H9 (cell line): ENCODE results near the gene ANKRD16. TPM values are rescaled to one million over a fixed set of nuclear protein-coding genes. Genes with fewer than 3 reads are reported as not detected.
"Not testable (repeated sequence)": the region's sequence is repeated elsewhere in the genome, so short reads cannot be mapped to it uniquely, and the experiment has no call there.

Experiments used
- DNase-seq: peaks from one replicate; pipeline ENCODE4 v3.0.0-alpha.2; 2017
- H2AFZ ChIP-seq: one replicate; pipeline ENCODE4 v1.6.1; 2013; ENCODE audit warnings: mild to moderate bottlenecking, low read length, control low read depth, moderate library complexity
- H2AK5ac ChIP-seq: 2 replicates; pipeline ENCODE4 v1.6.1; 2013; ENCODE audit warnings: low read length, control low read depth, mixed read lengths; ENCODE audit not compliant: insufficient read length
- H2BK120ac ChIP-seq: one replicate; pipeline ENCODE4 v1.6.1; 2013; ENCODE audit warnings: low read depth, mild to moderate bottlenecking, low read length, control low read depth, inconsistent platforms; ENCODE audit not compliant: poor library complexity, severe bottlenecking
- H2BK12ac ChIP-seq: 2 replicates; pipeline ENCODE4 v1.6.1; 2013; ENCODE audit warnings: low read length, control low read depth, mixed read lengths, low read depth; ENCODE audit not compliant: insufficient read length
- H2BK15ac ChIP-seq: 2 replicates; pipeline ENCODE4 v1.6.1; 2013; ENCODE audit warnings: low read depth, low read length, control low read depth
- H2BK20ac ChIP-seq: one replicate; pipeline ENCODE4 v1.6.1; 2013; ENCODE audit warnings: low read depth, mild to moderate bottlenecking, low read length, control low read depth, inconsistent platforms; ENCODE audit not compliant: poor library complexity, severe bottlenecking
- H2BK5ac ChIP-seq: 2 replicates; pipeline ENCODE4 v1.6.1; 2013; ENCODE audit warnings: low read length, control low read depth, mixed read lengths; ENCODE audit not compliant: insufficient read length
- H3K14ac ChIP-seq: 2 replicates; pipeline ENCODE4 v1.6.1; 2013; ENCODE audit warnings: low read length, control low read depth; ENCODE audit not compliant: insufficient read depth
- H3K18ac ChIP-seq: 2 replicates; pipeline ENCODE4 v1.6.1; 2013; ENCODE audit warnings: low read depth, mild to moderate bottlenecking, mixed read lengths, low read length, control low read depth; ENCODE audit not compliant: insufficient read length
- H3K23ac ChIP-seq: 2 replicates; pipeline ENCODE4 v1.6.1; 2013; ENCODE audit warnings: low read length, control low read depth, mixed read lengths, low read depth; ENCODE audit not compliant: insufficient read length
- H3K23me2 ChIP-seq: 2 replicates; pipeline ENCODE4 v1.6.1; 2013; ENCODE audit warnings: low read depth, mild to moderate bottlenecking, mixed read lengths, low read length, control low read depth; ENCODE audit not compliant: insufficient read length, poor library complexity, severe bottlenecking
- H3K27ac ChIP-seq: 2 replicates; pipeline ENCODE4 v1.5.1; 2013; ENCODE audit warnings: low read length, control low read depth, mixed read lengths, low read depth; ENCODE audit not compliant: insufficient read length
- H3K27me3 ChIP-seq: 2 replicates; pipeline ENCODE4 v1.6.1; 2013; ENCODE audit warnings: low read length, control low read depth, inconsistent platforms; ENCODE audit not compliant: insufficient read depth
- H3K4ac ChIP-seq: 2 replicates; pipeline ENCODE4 v1.6.1; 2013; ENCODE audit warnings: low read depth, mild to moderate bottlenecking, control low read depth, inconsistent platforms, low read length, moderate library complexity
- H3K4me1 ChIP-seq: 2 replicates; pipeline ENCODE4 v1.6.1; 2013; ENCODE audit warnings: low read length, control low read depth, inconsistent platforms; ENCODE audit not compliant: insufficient read depth
- H3K4me2 ChIP-seq: 2 replicates; pipeline ENCODE4 v1.6.1; 2013; ENCODE audit warnings: low read length, control low read depth, mixed read lengths; ENCODE audit not compliant: insufficient read length, insufficient read depth
- H3K56ac ChIP-seq: 2 replicates; pipeline ENCODE4 v1.6.1; 2013; ENCODE audit warnings: low read depth, mild to moderate bottlenecking, mixed read lengths, low read length, control low read depth; ENCODE audit not compliant: insufficient read length
- H3K79me1 ChIP-seq: 2 replicates; pipeline ENCODE4 v1.6.1; 2013; ENCODE audit warnings: low read depth, mild to moderate bottlenecking, moderate library complexity, low read length, control low read depth, inconsistent platforms; ENCODE audit not compliant: insufficient read depth, poor library complexity, severe bottlenecking
- H3K79me2 ChIP-seq: 2 replicates; pipeline ENCODE4 v1.6.1; 2013; ENCODE audit warnings: low read length, control low read depth, inconsistent platforms; ENCODE audit not compliant: insufficient read depth
- H3K9ac ChIP-seq: 2 replicates; pipeline ENCODE4 v1.6.1; 2013; ENCODE audit warnings: low read length, control low read depth, mixed read lengths; ENCODE audit not compliant: insufficient read length; ENCODE audit errors: extremely low read depth
- H3K9me3 ChIP-seq: one replicate; pipeline ENCODE4 v1.6.1; 2013; ENCODE audit warnings: low read depth, low read length, inconsistent platforms; ENCODE audit not compliant: control insufficient read depth
- H3T11ph ChIP-seq: one replicate; pipeline ENCODE4 v1.6.1; 2013; ENCODE audit warnings: mild to moderate bottlenecking, low read length, control low read depth, inconsistent platforms
- H4K20me1 ChIP-seq: one replicate; pipeline ENCODE4 v1.6.1; 2013; ENCODE audit not compliant: control insufficient read depth, insufficient read length, insufficient read depth
- H4K5ac ChIP-seq: 2 replicates; pipeline ENCODE4 v1.6.1; 2013; ENCODE audit warnings: low read depth, mild to moderate bottlenecking, mixed read lengths, low read length, control low read depth; ENCODE audit not compliant: insufficient read length
- H4K8ac ChIP-seq: replicated peaks from 2 replicates; pipeline ENCODE4 v1.6.1; 2013; ENCODE audit warnings: low read length, control low read depth, mixed read lengths, low read depth; ENCODE audit not compliant: insufficient read length
- H4K91ac ChIP-seq: 2 replicates; pipeline ENCODE4 v1.6.1; 2013; ENCODE audit warnings: low read depth, mild to moderate bottlenecking, moderate library complexity, mixed read lengths, low read length, control low read depth; ENCODE audit not compliant: insufficient read length
- H3K27ac Mint-ChIP-seq, 3 experiments: 2 replicates in 2 of 3; 3 replicates in 1 of 3; pipeline ENCODE4 v1.8.0; 2020 to 2021; ENCODE audit warnings: mixed read lengths in 3 of 3, mild to moderate bottlenecking in 1 of 3, moderate library complexity in 1 of 3
- H3K27me3 Mint-ChIP-seq: 2 replicates; pipeline ENCODE4 v1.8.0; 2021; ENCODE audit warnings: low read depth, mild to moderate bottlenecking, moderate library complexity, mixed read lengths
- H3K36me3 Mint-ChIP-seq, 3 experiments: 2 replicates in 2 of 3; 3 replicates in 1 of 3; pipeline ENCODE4 v1.8.0; 2020 to 2021; ENCODE audit warnings: low read depth in 3 of 3, mixed read lengths in 3 of 3; ENCODE audit not compliant: insufficient read depth in 1 of 3
- H3K4me1 Mint-ChIP-seq, 2 experiments: 2 replicates each; pipeline ENCODE4 v1.8.0; 2020; ENCODE audit warnings: mixed read lengths in 2 of 2
- H3K4me3 Mint-ChIP-seq, 2 experiments: 2 replicates in 1 of 2; 3 replicates in 1 of 2; pipeline ENCODE4 v1.8.0; 2020 to 2021; ENCODE audit warnings: mild to moderate bottlenecking in 2 of 2, mixed read lengths in 2 of 2, moderate library complexity in 1 of 2
- H3K9me3 Mint-ChIP-seq, 2 experiments: 2 replicates in 1 of 2; 3 replicates in 1 of 2; pipeline ENCODE4 v1.8.0; 2020; ENCODE audit warnings: mild to moderate bottlenecking in 2 of 2, mixed read lengths in 2 of 2, moderate library complexity in 1 of 2
- WGBS: extraction: QIAGEN DNeasy Blood & Tissue Kit; methylation state at CpG from one replicate; pipeline ENCODE4 v1.1.7; 2013; ENCODE audit warnings: missing lambda C conversion rate, low lambda C conversion rate, mixed read lengths; ENCODE audit not compliant: insufficient read length; ENCODE audit errors: extremely low coverage; 5-methylcytosine and 5-hydroxymethylcytosine counted together
- total RNA-seq: library from RNA; stranded (reverse); gene quantifications from 2 replicates; pipeline ENCODE4 v1.2.1, GENCODE V29; 2021
- TF ChIP-seq, protein P1 (sequence below): fragments of 200-600 bp; sonication (generic); conservative IDR thresholded peaks from 3 replicates; pipeline ENCODE4 v1.8.0; 2021; ENCODE audit warnings: antibody characterized with exemption, mild to moderate bottlenecking

Gene ANKRD16
- total RNA-seq, 1 experiment from 2014 or later, result 11.4 TPM

DNA sequence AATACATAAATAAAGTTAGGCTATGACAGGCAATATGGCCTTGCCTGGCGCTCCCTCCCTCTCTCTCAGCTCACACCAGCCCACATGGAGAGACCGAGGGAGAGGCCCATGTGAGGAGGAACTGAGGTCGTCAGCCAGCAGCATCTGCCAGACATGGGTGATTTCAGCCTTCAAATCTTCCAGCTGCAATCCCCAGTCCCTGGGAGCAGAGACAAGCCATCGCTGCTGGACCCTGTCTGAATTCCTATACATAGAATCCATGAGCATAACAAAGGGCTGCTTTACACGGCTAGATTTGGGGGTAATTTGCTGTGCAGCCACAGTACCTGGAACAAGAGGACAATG is 35.6 kb downstream of the ANKRD16 start:
- Histone ChIP-seq H3T11ph (no peak overlapping the region), H4K91ac (no peak overlapping the region), H3K23ac (no peak overlapping the region), H3K27me3 (no peaks in the 10 kb centered on the region; the same call in 1 of the 2 replicates), H2BK15ac (no peak overlapping the region), H2AFZ (no peak overlapping the region), H3K9ac (no peak overlapping the region), H3K4me1 (no peaks in the 10 kb centered on the region), H3K27ac (no peak overlapping the region), H3K79me2 (no peaks in the 10 kb centered on the region), H3K14ac (no peak overlapping the region), H2BK120ac (no peak overlapping the region), H3K23me2 (no peaks in the 10 kb centered on the region), H2BK12ac (no peak overlapping the region), H4K8ac (no peak overlapping the region), H3K18ac (no peak overlapping the region), H4K5ac (no peak overlapping the region), H4K20me1 (no peaks in the 10 kb centered on the region), H3K4ac (no peak overlapping the region), H2AK5ac (no peak overlapping the region), H2BK20ac (no peak overlapping the region), H2BK5ac (peak overlapping the region; percentile 72), H3K9me3 (no peaks in the 10 kb centered on the region), H3K56ac (no peak overlapping the region), H3K4me2 (no peak overlapping the region), H3K79me1 (no peaks in the 10 kb centered on the region)
- no peak for DNase-seq
- Mint-ChIP-seq H3K4me3 (no peak overlapping the region), H3K9me3 (no peaks in the 10 kb centered on the region), H3K27me3 (no peaks in the 10 kb centered on the region), H3K27ac (no peak overlapping the region), H3K4me1 (peaks cover 4 to 7% of the 10 kb centered on the region in 2 experiments), H3K36me3 (no peaks in the 10 kb centered on the region)
- no CpG with 5 or more reads among the region's 5 CpGs for WGBS
- TF ChIP-seq, protein P1, sequence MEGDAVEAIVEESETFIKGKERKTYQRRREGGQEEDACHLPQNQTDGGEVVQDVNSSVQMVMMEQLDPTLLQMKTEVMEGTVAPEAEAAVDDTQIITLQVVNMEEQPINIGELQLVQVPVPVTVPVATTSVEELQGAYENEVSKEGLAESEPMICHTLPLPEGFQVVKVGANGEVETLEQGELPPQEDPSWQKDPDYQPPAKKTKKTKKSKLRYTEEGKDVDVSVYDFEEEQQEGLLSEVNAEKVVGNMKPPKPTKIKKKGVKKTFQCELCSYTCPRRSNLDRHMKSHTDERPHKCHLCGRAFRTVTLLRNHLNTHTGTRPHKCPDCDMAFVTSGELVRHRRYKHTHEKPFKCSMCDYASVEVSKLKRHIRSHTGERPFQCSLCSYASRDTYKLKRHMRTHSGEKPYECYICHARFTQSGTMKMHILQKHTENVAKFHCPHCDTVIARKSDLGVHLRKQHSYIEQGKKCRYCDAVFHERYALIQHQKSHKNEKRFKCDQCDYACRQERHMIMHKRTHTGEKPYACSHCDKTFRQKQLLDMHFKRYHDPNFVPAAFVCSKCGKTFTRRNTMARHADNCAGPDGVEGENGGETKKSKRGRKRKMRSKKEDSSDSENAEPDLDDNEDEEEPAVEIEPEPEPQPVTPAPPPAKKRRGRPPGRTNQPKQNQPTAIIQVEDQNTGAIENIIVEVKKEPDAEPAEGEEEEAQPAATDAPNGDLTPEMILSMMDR, result no peak

- not testable (repeated sequence) for H3K4me2 ChIP-seq, H2BK12ac ChIP-seq, H3K36me3 Mint-ChIP-seq, H2AFZ ChIP-seq, H3K4me3 Mint-ChIP-seq, H3K27ac ChIP-seq, DNase-seq, H3K27ac Mint-ChIP-seq, H2AK5ac ChIP-seq, H3K79me1 ChIP-seq, H3K4ac ChIP-seq, H3K14ac ChIP-seq, H3K9me3 ChIP-seq, H3K23me2 ChIP-seq, H2BK15ac ChIP-seq, H2BK5ac ChIP-seq, H3K27me3 Mint-ChIP-seq, H3K9ac ChIP-seq, H3K9me3 Mint-ChIP-seq, H3K23ac ChIP-seq, H2BK120ac ChIP-seq, H4K8ac ChIP-seq, H4K5ac ChIP-seq, H3K27me3 ChIP-seq, H3K56ac ChIP-seq, H3K4me1 Mint-ChIP-seq, H2BK20ac ChIP-seq, H3K18ac ChIP-seq, H4K91ac ChIP-seq, H3K79me2 ChIP-seq, H4K20me1 ChIP-seq, H3K4me1 ChIP-seq, H3T11ph ChIP-seq
- no CpG with 5 or more reads among the region's 4 CpGs for WGBS
These were observed 43.0 kb downstream of the ANKRD16 start for GRCh38 chr10:5846667-5847066.
